Parathyroid adenoma (tissue), 2 donors: ENCODE measurements around the gene FALEC.

Experiments
- H2AFZ ChIP-seq: fragments of 300-600 bp; sonication (generic); one replicate; pipeline ENCODE4 v1.7.0; 2017; ENCODE audit warnings: antibody characterized with exemption, mild to moderate bottlenecking
- H3K27ac ChIP-seq: fragments of 300-600 bp; sonication (generic); one replicate; pipeline ENCODE4 v1.7.0; 2017
- H3K27me3 ChIP-seq: fragments of 300-600 bp; sonication (generic); one replicate; pipeline ENCODE4 v1.7.0; 2017; ENCODE audit warnings: low read length; ENCODE audit not compliant: control insufficient read depth, insufficient read depth
- H3K36me3 ChIP-seq: fragments of 300-600 bp; sonication (generic); one replicate; pipeline ENCODE4 v1.7.0; 2017; ENCODE audit warnings: low read length; ENCODE audit not compliant: control insufficient read depth, insufficient read depth
- H3K4me1 ChIP-seq: fragments of 300-600 bp; sonication (generic); one replicate; pipeline ENCODE4 v1.7.0; 2017; ENCODE audit warnings: control low read depth
- H3K4me2 ChIP-seq: fragments of 300-600 bp; sonication (generic); one replicate; pipeline ENCODE4 v1.7.0; 2017; ENCODE audit warnings: low read length
- H3K4me3 ChIP-seq: fragments of 300-600 bp; sonication (generic); one replicate; pipeline ENCODE4 v1.7.0; 2017; ENCODE audit warnings: low read depth, low read length
- H3K79me2 ChIP-seq: fragments of 300-600 bp; sonication (generic); one replicate; pipeline ENCODE4 v1.7.0; 2017; ENCODE audit warnings: control low read depth
- H3K9ac ChIP-seq: fragments of 300-600 bp; sonication (generic); one replicate; pipeline ENCODE4 v1.7.0; 2017; ENCODE audit warnings: mild to moderate bottlenecking
- H3K9me3 ChIP-seq: fragments of 300-600 bp; sonication (generic); one replicate; pipeline ENCODE4 v1.7.0; 2017; ENCODE audit warnings: low read length; ENCODE audit not compliant: control insufficient read depth
- CTCF ChIP-seq: fragments of 300-600 bp; sonication (generic); IDR thresholded peaks from one replicate; pipeline ENCODE4 v1.7.0; 2017; ENCODE audit warnings: antibody characterized with exemption, mild to moderate bottlenecking
- donor health status: primary hyperparathyroidism.

FALEC gene

GRCh38 chr1:150549496-150550221 is 34.1 kb downstream of the FALEC start:
- Histone ChIP-seq H3K4me1 (no peaks in the 10 kb centered on the region), H3K27me3 (no peaks in the 10 kb centered on the region), H3K4me2 (peak overlapping the region; percentile 73), H2AFZ (peak overlapping the region; percentile 53), H3K36me3 (no peaks in the 10 kb centered on the region), H3K4me3 (no peak overlapping the region), H3K79me2 (no peaks in the 10 kb centered on the region), H3K27ac (no peak overlapping the region), H3K9ac (no peak overlapping the region), H3K9me3 (no peaks in the 10 kb centered on the region)
- TF ChIP-seq CTCF: no peak

GRCh38 chr1:150550222-150551050 is 34.9 kb downstream of the FALEC start:
- no peaks in the 10 kb centered on the region for H3K9me3 ChIP-seq
- no peaks in the 10 kb centered on the region for H3K79me2 ChIP-seq
- TF ChIP-seq CTCF: no peak
- no peaks in the 10 kb centered on the region for H3K36me3 ChIP-seq
- no peak overlapping the region for H3K4me3 ChIP-seq
- H3K27me3 ChIP-seq: no peaks in the 10 kb centered on the region
- H3K4me1 ChIP-seq: no peaks in the 10 kb centered on the region
- H3K27ac ChIP-seq: no peak overlapping the region
- H3K4me2 ChIP-seq: no peak overlapping the region
- H2AFZ ChIP-seq: no peak overlapping the region
- no peak overlapping the region for H3K9ac ChIP-seq

- no peak for TF ChIP-seq CTCF
- no peak overlapping the region for H3K4me2 ChIP-seq
- H3K9me3 ChIP-seq: no peaks in the 10 kb centered on the region
- H3K27ac ChIP-seq: no peak overlapping the region
- H3K9ac ChIP-seq: no peak overlapping the region
- H2AFZ ChIP-seq: no peak overlapping the region
- H3K4me3 ChIP-seq: no peak overlapping the region
- no peaks in the 10 kb centered on the region for H3K79me2 ChIP-seq
- H3K27me3 ChIP-seq: no peaks in the 10 kb centered on the region
- no peaks in the 10 kb centered on the region for H3K4me1 ChIP-seq
- no peaks in the 10 kb centered on the region for H3K36me3 ChIP-seq
Observed at GRCh38 chr1:150551051-150551783, 35.7 kb downstream of the FALEC start.

GRCh38 chr1:150551784-150552127 is 36.2 kb downstream of the FALEC start:
- H3K79me2 ChIP-seq: no peaks in the 10 kb centered on the region
- H3K9me3 ChIP-seq: no peaks in the 10 kb centered on the region
- H3K4me3 ChIP-seq: no peak overlapping the region
- no peak overlapping the region for H2AFZ ChIP-seq
- H3K9ac ChIP-seq: no peak overlapping the region
- H3K4me2 ChIP-seq: no peak overlapping the region
- no peaks in the 10 kb centered on the region for H3K4me1 ChIP-seq
- no peak for TF ChIP-seq CTCF
- H3K36me3 ChIP-seq: no peaks in the 10 kb centered on the region
- H3K27me3 ChIP-seq: no peaks in the 10 kb centered on the region
- H3K27ac ChIP-seq: peak overlapping the region; percentile 36
